Neural progenitor cell (in vitro differentiated cells): ENCODE measurements around the gene PAFAH2. TPM values are rescaled to one million over a fixed set of nuclear protein-coding genes. Genes with fewer than 3 reads are reported as not detected.
A peak's percentile ranks its signal among the peaks of the same experiment; 100 is the strongest.

Source experiments
- DNase-seq: peaks from one replicate; pipeline ENCODE4 v3.0.0-alpha.2; 2016; ENCODE audit warnings: low spot score
- H2AFZ ChIP-seq: fragments of 200-600 bp; sonication (generic); replicated peaks from 2 replicates; pipeline ENCODE4 v1.6.1; 2016; ENCODE audit warnings: antibody characterized with exemption
- H3F3A ChIP-seq: fragments of 200-600 bp; sonication (generic); 2 replicates; pipeline ENCODE4 v1.6.1; 2016; ENCODE audit warnings: antibody characterized with exemption, low read depth
- H3K27ac ChIP-seq: fragments of 200-600 bp; sonication (generic); 2 replicates; pipeline ENCODE4 v1.5.1; 2016; ENCODE audit warnings: mild to moderate bottlenecking
- H3K27me3 ChIP-seq: fragments of 200-600 bp; sonication (generic); 2 replicates; pipeline ENCODE4 v1.6.1; 2016; ENCODE audit warnings: mild to moderate bottlenecking, moderate library complexity
- H3K36me3 ChIP-seq: fragments of 200-600 bp; sonication (generic); 2 replicates; pipeline ENCODE4 v1.5.1; 2016
- H3K4me1 ChIP-seq: fragments of 200-600 bp; sonication (generic); 2 replicates; pipeline ENCODE4 v1.6.1; 2016; ENCODE audit warnings: mixed run types
- H3K4me2 ChIP-seq: fragments of 200-600 bp; sonication (generic); 2 replicates; pipeline ENCODE4 v1.6.1; 2016
- H3K4me3 ChIP-seq: fragments of 200-600 bp; sonication (generic); 2 replicates; pipeline ENCODE4 v1.5.1; 2016
- H3K79me2 ChIP-seq: fragments of 200-600 bp; sonication (generic); 2 replicates; pipeline ENCODE4 v1.6.1; 2016; ENCODE audit warnings: low read depth
- H3K9ac ChIP-seq: fragments of 200-600 bp; sonication (generic); 2 replicates; pipeline ENCODE4 v1.6.1; 2016
- H3K9me3 ChIP-seq: fragments of 200-600 bp; sonication (generic); 2 replicates; pipeline ENCODE4 v1.5.1; 2016; ENCODE audit warnings: low read depth
- H4K20me1 ChIP-seq: fragments of 200-600 bp; sonication (generic); 2 replicates; pipeline ENCODE4 v1.6.1; 2016; ENCODE audit warnings: low read depth
- H3K27ac Mint-ChIP-seq: 3 replicates; pipeline ENCODE4 v1.8.0; 2021; ENCODE audit warnings: mixed read lengths
- H3K27me3 Mint-ChIP-seq: 2 replicates; pipeline ENCODE4 v1.8.0; 2022; ENCODE audit warnings: low read depth, mild to moderate bottlenecking, inconsistent platforms, moderate library complexity, mixed read lengths; ENCODE audit not compliant: insufficient read depth
- H3K36me3 Mint-ChIP-seq: 3 replicates; pipeline ENCODE4 v1.8.0; 2021; ENCODE audit warnings: mixed read lengths
- H3K4me1 Mint-ChIP-seq: 3 replicates; pipeline ENCODE4 v1.8.0; 2021; ENCODE audit warnings: mixed read lengths
- H3K4me3 Mint-ChIP-seq: 3 replicates; pipeline ENCODE4 v1.8.0; 2021; ENCODE audit warnings: mild to moderate bottlenecking, moderate library complexity, mixed read lengths
- H3K9me3 Mint-ChIP-seq: 3 replicates; pipeline ENCODE4 v1.8.0; 2020; ENCODE audit warnings: mixed read lengths
- EZH2 ChIP-seq: fragments of 200-600 bp; sonication (generic); IDR thresholded peaks from 2 replicates; pipeline ENCODE4 v1.6.1; 2017; ENCODE audit warnings: antibody characterized with exemption, mild to moderate bottlenecking, moderate library complexity
- EZH2phosphoT487 ChIP-seq: fragments of 200-600 bp; sonication (generic); IDR thresholded peaks from 2 replicates; pipeline ENCODE4 v1.6.1; 2017; ENCODE audit warnings: antibody characterized with exemption
- total RNA-seq: library from RNA; depleted of rRNA; stranded (reverse); fragments of >200 nt; gene quantifications from 2 replicates; pipeline ENCODE4 v1.2.3, GENCODE V29; 2015; ENCODE audit warnings: low replicate concordance
- TF ChIP-seq, protein P1 (sequence below): fragments of 200-600 bp; sonication (generic); IDR thresholded peaks from 2 replicates; pipeline ENCODE4 v1.5.1; 2017; ENCODE audit warnings: antibody characterized with exemption, mild to moderate bottlenecking

PAFAH2 gene
- total RNA-seq, 1 donor from 2014 or later = 18.2 TPM

DNA sequence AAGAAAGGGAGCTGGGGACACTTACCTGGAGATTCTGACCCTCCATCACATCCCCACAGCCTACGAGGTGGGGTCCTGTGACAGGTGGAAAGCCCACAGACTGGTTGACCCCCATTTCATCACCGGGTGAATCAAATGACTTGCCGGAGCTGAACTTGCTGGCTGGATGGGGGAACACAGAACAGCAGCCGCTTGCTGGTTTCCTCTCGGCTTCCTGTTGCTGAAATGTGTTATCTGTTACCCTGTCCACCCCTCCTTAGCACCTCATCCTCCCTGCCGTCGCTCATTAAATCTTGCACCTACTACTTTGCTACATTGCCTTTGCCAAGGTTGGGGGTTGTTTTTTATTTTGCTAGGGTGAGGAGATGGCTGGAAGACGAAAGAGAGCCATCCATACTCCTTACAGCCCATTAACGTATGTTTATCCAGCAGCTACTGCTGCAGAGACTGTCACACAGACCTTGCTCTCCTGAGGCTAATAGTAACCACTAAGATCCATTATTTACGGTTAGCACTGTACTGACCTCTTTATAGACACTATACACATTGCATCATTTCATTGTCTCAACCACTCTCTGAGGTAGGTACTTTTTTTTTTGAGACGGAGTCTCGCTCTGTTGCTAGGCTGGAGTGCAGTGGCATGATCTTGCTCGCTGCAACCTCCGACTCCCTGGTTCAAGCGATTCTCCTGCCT lies 7.0 kb downstream of the PAFAH2 start:
- Mint-ChIP-seq H3K27ac (peak overlapping the region; percentile 15), H3K4me1 (peaks cover 63% of the 10 kb centered on the region), H3K36me3 (peaks cover 17% of the 10 kb centered on the region), H3K9me3 (no peaks in the 10 kb centered on the region), H3K4me3 (no peak overlapping the region), H3K27me3 (peaks cover 11% of the 10 kb centered on the region)
- Histone ChIP-seq H3K9me3 (no peaks in the 10 kb centered on the region), H2AFZ (no peak overlapping the region), H3K4me3 (no peak overlapping the region), H3K9ac (no peak overlapping the region), H3F3A (peaks cover 4% of the 10 kb centered on the region), H3K27me3 (no peaks in the 10 kb centered on the region), H3K79me2 (peaks cover 6% of the 10 kb centered on the region), H3K4me2 (no peak overlapping the region), H3K27ac (no peak overlapping the region), H3K4me1 (no peaks in the 10 kb centered on the region), H3K36me3 (no peaks in the 10 kb centered on the region), H4K20me1 (peaks cover 20% of the 10 kb centered on the region)
- TF ChIP-seq, protein P1, sequence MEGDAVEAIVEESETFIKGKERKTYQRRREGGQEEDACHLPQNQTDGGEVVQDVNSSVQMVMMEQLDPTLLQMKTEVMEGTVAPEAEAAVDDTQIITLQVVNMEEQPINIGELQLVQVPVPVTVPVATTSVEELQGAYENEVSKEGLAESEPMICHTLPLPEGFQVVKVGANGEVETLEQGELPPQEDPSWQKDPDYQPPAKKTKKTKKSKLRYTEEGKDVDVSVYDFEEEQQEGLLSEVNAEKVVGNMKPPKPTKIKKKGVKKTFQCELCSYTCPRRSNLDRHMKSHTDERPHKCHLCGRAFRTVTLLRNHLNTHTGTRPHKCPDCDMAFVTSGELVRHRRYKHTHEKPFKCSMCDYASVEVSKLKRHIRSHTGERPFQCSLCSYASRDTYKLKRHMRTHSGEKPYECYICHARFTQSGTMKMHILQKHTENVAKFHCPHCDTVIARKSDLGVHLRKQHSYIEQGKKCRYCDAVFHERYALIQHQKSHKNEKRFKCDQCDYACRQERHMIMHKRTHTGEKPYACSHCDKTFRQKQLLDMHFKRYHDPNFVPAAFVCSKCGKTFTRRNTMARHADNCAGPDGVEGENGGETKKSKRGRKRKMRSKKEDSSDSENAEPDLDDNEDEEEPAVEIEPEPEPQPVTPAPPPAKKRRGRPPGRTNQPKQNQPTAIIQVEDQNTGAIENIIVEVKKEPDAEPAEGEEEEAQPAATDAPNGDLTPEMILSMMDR = no peak
- TF ChIP-seq EZH2phosphoT487 = no peak
- no peak for TF ChIP-seq EZH2
- DNase-seq = no peak

- H3K9me3 Mint-ChIP-seq = no peaks in the 10 kb centered on the region
- H3K27ac ChIP-seq = no peak overlapping the region
- TF ChIP-seq EZH2phosphoT487 (no peak), EZH2 (no peak)
- TF ChIP-seq, protein P1 = no peak
- no peak overlapping the region for H2AFZ ChIP-seq
- H3K4me3 ChIP-seq = no peak overlapping the region
- DNase-seq = no peak
- no peak overlapping the region for H3K9ac ChIP-seq
- no peak overlapping the region for H3K4me3 Mint-ChIP-seq
- no peaks in the 10 kb centered on the region for H3K27me3 ChIP-seq
- H3K4me1 ChIP-seq = no peaks in the 10 kb centered on the region
- peaks cover 11% of the 10 kb centered on the region for H3K27me3 Mint-ChIP-seq
- H4K20me1 ChIP-seq = peaks cover 22% of the 10 kb centered on the region
- no peaks in the 10 kb centered on the region for H3K9me3 ChIP-seq
- H3K27ac Mint-ChIP-seq = peak overlapping the region; percentile 2
- peaks cover 22% of the 10 kb centered on the region for H3K36me3 Mint-ChIP-seq
- peaks cover 57% of the 10 kb centered on the region for H3K4me1 Mint-ChIP-seq
- H3K36me3 ChIP-seq = no peaks in the 10 kb centered on the region
- no peaks in the 10 kb centered on the region for H3K79me2 ChIP-seq
- H3F3A ChIP-seq = no peaks in the 10 kb centered on the region
- H3K4me2 ChIP-seq = no peak overlapping the region
Observed at GRCh38 chr1:25990251-25990650, 7.6 kb downstream of the PAFAH2 start.

GRCh38 chr1:25989440-25990234 lies 8.2 kb downstream of the PAFAH2 start:
- Mint-ChIP-seq H3K4me1 (peaks cover 52% of the 10 kb centered on the region), H3K9me3 (no peaks in the 10 kb centered on the region), H3K36me3 (peaks cover 22% of the 10 kb centered on the region), H3K27ac (peak overlapping the region; percentile 95), H3K27me3 (peaks cover 11% of the 10 kb centered on the region), H3K4me3 (no peak overlapping the region)
- Histone ChIP-seq H3K9ac (no peak overlapping the region), H3K79me2 (no peaks in the 10 kb centered on the region), H3K27ac (no peak overlapping the region), H3F3A (no peaks in the 10 kb centered on the region), H3K4me3 (no peak overlapping the region), H3K27me3 (no peaks in the 10 kb centered on the region), H3K9me3 (no peaks in the 10 kb centered on the region), H2AFZ (no peak overlapping the region), H3K4me2 (no peak overlapping the region), H3K36me3 (no peaks in the 10 kb centered on the region), H4K20me1 (peaks cover 22% of the 10 kb centered on the region), H3K4me1 (no peaks in the 10 kb centered on the region)
- DNase-seq = no peak
- TF ChIP-seq EZH2 (no peak), EZH2phosphoT487 (no peak)
- TF ChIP-seq, protein P1 = no peak
